Measurements from ENCODE around the gene C3. TPM values are rescaled to one million over a fixed set of nuclear protein-coding genes. Genes with fewer than 3 reads are reported as not detected.
A peak's percentile ranks its signal among the peaks of the same experiment; 100 is the strongest.

Gene C3
- total and polyA plus RNA-seq, 2 of the 13 experiments (the other 11 are each of a cell fraction or from before 2014, with no cell fraction given) = 1,455 to 6,272 TPM

- TF ChIP-seq ZBTB37 (CRISPR knock-in tag; IDR thresholded peaks at IDR 0.05) (no peak), ELF3 (CRISPR knock-in tag; IDR thresholded peaks at IDR 0.05) (no peak), ZNF644 (CRISPR knock-in tag; IDR thresholded peaks at IDR 0.05; ENCODE audit: low read depth) (no peak), ZNF280B (CRISPR knock-in tag; IDR thresholded peaks at IDR 0.05; ENCODE audit: borderline replicate concordance) (no peak), KAT8 (CRISPR knock-in tag; IDR thresholded peaks at IDR 0.05) (no peak), ZNF713 (CRISPR knock-in tag; IDR thresholded peaks at IDR 0.05) (no peak), NCOR1 (IDR thresholded peaks at IDR 0.05; ENCODE audit: borderline replicate concordance, low read length) (no peak)
- TF ChIP-seq, protein P1, sequence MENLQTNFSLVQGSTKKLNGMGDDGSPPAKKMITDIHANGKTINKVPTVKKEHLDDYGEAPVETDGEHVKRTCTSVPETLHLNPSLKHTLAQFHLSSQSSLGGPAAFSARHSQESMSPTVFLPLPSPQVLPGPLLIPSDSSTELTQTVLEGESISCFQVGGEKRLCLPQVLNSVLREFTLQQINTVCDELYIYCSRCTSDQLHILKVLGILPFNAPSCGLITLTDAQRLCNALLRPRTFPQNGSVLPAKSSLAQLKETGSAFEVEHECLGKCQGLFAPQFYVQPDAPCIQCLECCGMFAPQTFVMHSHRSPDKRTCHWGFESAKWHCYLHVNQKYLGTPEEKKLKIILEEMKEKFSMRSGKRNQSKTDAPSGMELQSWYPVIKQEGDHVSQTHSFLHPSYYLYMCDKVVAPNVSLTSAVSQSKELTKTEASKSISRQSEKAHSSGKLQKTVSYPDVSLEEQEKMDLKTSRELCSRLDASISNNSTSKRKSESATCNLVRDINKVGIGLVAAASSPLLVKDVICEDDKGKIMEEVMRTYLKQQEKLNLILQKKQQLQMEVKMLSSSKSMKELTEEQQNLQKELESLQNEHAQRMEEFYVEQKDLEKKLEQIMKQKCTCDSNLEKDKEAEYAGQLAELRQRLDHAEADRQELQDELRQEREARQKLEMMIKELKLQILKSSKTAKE (CRISPR knock-in tag; IDR thresholded peaks at IDR 0.05; ENCODE audit: borderline replicate concordance) = no peak
- TF ChIP-seq, protein P2, sequence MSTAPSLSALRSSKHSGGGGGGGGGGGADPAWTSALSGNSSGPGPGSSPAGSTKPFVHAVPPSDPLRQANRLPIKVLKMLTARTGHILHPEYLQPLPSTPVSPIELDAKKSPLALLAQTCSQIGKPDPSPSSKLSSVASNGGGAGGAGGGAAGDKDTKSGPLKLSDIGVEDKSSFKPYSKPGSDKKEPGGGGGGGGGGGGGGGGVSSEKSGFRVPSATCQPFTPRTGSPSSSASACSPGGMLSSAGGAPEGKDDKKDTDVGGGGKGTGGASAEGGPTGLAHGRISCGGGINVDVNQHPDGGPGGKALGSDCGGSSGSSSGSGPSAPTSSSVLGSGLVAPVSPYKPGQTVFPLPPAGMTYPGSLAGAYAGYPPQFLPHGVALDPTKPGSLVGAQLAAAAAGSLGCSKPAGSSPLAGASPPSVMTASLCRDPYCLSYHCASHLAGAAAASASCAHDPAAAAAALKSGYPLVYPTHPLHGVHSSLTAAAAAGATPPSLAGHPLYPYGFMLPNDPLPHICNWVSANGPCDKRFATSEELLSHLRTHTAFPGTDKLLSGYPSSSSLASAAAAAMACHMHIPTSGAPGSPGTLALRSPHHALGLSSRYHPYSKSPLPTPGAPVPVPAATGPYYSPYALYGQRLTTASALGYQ (CRISPR knock-in tag; IDR thresholded peaks at IDR 0.05) = no peak
- TF ChIP-seq, protein P3, sequence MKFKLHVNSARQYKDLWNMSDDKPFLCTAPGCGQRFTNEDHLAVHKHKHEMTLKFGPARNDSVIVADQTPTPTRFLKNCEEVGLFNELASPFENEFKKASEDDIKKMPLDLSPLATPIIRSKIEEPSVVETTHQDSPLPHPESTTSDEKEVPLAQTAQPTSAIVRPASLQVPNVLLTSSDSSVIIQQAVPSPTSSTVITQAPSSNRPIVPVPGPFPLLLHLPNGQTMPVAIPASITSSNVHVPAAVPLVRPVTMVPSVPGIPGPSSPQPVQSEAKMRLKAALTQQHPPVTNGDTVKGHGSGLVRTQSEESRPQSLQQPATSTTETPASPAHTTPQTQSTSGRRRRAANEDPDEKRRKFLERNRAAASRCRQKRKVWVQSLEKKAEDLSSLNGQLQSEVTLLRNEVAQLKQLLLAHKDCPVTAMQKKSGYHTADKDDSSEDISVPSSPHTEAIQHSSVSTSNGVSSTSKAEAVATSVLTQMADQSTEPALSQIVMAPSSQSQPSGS (CRISPR knock-in tag; IDR thresholded peaks at IDR 0.05) = 0 out of 2 replicates have a peak, but pooled peaks have one; percentile 38
- TF ChIP-seq, protein P4, sequence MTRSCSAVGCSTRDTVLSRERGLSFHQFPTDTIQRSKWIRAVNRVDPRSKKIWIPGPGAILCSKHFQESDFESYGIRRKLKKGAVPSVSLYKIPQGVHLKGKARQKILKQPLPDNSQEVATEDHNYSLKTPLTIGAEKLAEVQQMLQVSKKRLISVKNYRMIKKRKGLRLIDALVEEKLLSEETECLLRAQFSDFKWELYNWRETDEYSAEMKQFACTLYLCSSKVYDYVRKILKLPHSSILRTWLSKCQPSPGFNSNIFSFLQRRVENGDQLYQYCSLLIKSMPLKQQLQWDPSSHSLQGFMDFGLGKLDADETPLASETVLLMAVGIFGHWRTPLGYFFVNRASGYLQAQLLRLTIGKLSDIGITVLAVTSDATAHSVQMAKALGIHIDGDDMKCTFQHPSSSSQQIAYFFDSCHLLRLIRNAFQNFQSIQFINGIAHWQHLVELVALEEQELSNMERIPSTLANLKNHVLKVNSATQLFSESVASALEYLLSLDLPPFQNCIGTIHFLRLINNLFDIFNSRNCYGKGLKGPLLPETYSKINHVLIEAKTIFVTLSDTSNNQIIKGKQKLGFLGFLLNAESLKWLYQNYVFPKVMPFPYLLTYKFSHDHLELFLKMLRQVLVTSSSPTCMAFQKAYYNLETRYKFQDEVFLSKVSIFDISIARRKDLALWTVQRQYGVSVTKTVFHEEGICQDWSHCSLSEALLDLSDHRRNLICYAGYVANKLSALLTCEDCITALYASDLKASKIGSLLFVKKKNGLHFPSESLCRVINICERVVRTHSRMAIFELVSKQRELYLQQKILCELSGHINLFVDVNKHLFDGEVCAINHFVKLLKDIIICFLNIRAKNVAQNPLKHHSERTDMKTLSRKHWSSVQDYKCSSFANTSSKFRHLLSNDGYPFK (CRISPR knock-in tag; IDR thresholded peaks at IDR 0.05; ENCODE audit: borderline replicate concordance) = no peak
- TF ChIP-seq, protein P5, sequence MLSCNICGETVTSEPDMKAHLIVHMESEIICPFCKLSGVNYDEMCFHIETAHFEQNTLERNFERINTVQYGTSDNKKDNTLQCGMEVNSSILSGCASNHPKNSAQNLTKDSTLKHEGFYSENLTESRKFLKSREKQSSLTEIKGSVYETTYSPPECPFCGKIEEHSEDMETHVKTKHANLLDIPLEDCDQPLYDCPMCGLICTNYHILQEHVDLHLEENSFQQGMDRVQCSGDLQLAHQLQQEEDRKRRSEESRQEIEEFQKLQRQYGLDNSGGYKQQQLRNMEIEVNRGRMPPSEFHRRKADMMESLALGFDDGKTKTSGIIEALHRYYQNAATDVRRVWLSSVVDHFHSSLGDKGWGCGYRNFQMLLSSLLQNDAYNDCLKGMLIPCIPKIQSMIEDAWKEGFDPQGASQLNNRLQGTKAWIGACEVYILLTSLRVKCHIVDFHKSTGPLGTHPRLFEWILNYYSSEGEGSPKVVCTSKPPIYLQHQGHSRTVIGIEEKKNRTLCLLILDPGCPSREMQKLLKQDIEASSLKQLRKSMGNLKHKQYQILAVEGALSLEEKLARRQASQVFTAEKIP (CRISPR knock-in tag; IDR thresholded peaks at IDR 0.05; ENCODE audit: borderline replicate concordance) = no peak
These were observed 1.5 kb downstream of the C3 start (continued) for GRCh38 chr19:6718741-6719539.
